ENCODE measurements around the gene KLF7.

Gene KLF7

DNA sequence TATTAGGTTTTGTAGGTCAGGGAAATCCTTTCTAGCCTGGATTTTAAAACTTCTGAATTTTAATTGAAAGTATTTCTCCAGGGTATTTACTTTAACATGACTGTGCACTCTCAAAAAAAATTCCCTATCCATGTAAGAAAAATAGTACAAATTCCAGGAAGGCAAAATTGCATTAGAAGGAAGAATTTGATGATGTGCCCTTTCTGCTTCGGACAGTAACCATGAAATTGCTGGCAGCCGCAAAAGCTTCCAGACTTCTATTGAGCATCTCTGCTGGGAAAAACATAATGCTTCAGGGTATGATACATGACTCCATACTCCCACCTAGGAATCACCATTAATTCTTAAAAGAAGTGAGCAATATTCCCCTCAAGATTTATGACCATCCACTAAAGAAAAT, 17.2 kb upstream of the KLF7 start:
- DNase-seq: no peak
- H3K27me3 ChIP-seq: no peaks in the 10 kb centered on the region
- TF ChIP-seq, protein P1, sequence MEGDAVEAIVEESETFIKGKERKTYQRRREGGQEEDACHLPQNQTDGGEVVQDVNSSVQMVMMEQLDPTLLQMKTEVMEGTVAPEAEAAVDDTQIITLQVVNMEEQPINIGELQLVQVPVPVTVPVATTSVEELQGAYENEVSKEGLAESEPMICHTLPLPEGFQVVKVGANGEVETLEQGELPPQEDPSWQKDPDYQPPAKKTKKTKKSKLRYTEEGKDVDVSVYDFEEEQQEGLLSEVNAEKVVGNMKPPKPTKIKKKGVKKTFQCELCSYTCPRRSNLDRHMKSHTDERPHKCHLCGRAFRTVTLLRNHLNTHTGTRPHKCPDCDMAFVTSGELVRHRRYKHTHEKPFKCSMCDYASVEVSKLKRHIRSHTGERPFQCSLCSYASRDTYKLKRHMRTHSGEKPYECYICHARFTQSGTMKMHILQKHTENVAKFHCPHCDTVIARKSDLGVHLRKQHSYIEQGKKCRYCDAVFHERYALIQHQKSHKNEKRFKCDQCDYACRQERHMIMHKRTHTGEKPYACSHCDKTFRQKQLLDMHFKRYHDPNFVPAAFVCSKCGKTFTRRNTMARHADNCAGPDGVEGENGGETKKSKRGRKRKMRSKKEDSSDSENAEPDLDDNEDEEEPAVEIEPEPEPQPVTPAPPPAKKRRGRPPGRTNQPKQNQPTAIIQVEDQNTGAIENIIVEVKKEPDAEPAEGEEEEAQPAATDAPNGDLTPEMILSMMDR (IDR thresholded peaks at IDR 0.05): no peak
- H3K27ac ChIP-seq: no peak overlapping the region
- intact Hi-C loops (cut with DNase I; ENCODE audit: low total_unique reads): no loop called here
- H3K4me1 ChIP-seq: peaks cover 0 to 6% (median 0%) of the 10 kb centered on the region in 4 donors
- no peak overlapping the region for H3K4me3 ChIP-seq
- no peaks in the 10 kb centered on the region for H3K9me3 ChIP-seq
- H3K36me3 ChIP-seq: no peaks in the 10 kb centered on the region

DNA sequence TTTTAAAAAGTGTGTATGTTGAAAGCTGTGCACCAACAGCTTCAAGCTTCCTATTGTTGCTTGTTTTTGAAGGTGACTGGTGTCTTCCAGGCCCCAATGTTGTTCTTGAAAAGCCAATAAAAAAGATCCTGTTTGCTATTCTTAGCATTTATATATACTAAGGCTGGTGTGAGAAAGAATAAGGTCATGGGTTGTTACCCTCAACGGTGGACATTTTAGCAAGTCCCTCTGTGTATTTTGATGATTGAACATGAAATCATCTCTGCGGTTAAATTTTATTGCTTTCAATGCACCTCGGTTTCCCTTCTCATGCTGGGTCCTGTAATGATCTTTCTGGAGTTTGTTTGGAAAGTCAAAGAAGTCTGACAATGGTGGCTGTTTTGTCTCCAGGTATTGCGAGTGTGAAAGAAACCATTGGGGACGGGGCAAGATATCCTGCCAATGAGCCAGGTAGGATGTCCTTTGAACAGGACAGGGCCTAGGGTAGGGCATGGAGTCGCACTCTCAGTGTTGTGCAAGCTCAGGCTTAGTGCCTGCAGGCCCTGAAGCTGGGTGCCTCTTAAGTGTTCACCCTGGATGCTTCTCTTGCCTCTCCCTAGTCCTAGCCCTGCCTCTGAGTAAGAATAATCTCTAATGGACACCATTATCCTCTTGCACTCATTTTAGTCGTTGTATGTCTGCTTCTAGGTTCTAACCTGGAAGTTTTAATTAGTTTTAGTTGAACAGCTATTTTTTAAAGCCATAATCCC, 16.0 kb upstream of the KLF7 start:
- peaks cover 0 to 6% (median 0%) of the 10 kb centered on the region in 4 donors for H3K4me1 ChIP-seq
- intact Hi-C loops (cut with DNase I; ENCODE audit: low total_unique reads): no loop called here
- no peak overlapping the region for H3K27ac ChIP-seq
- TF ChIP-seq, protein P1 (IDR thresholded peaks at IDR 0.05): no peak
- H3K9me3 ChIP-seq: no peaks in the 10 kb centered on the region
- no peak for DNase-seq
- H3K4me3 ChIP-seq: no peak overlapping the region
- H3K36me3 ChIP-seq: no peaks in the 10 kb centered on the region
- no peaks in the 10 kb centered on the region for H3K27me3 ChIP-seq

DNA sequence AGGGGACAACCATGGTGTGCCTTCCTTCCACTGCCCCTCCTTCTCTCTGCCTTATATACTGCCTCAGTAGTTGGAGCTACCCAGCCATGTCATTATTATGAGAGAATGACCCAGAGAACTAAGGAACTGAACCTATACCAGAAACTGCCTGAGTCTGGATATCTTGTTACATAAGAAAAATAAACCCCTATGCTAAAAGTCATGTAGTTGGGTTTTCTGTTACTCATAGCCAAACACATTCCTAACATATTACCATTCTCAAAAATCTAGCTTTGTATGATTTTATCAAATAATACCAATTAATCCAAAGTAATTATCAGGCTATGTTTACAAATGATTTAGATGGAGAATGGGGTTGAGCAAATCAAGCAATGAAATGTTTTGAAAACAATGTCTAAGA, 15.0 kb upstream of the KLF7 start:
- Histone ChIP-seq H3K36me3 (no peaks in the 10 kb centered on the region), H3K27ac (no peak overlapping the region), H3K9me3 (no peaks in the 10 kb centered on the region), H3K4me1 (peaks cover 0 to 6% (median 0%) of the 10 kb centered on the region in 4 donors), H3K4me3 (no peak overlapping the region), H3K27me3 (no peaks in the 10 kb centered on the region)
- TF ChIP-seq, protein P1 (IDR thresholded peaks at IDR 0.05): no peak
- intact Hi-C loops (cut with DNase I; ENCODE audit: low total_unique reads): no loop called here
- no peak for DNase-seq

DNA sequence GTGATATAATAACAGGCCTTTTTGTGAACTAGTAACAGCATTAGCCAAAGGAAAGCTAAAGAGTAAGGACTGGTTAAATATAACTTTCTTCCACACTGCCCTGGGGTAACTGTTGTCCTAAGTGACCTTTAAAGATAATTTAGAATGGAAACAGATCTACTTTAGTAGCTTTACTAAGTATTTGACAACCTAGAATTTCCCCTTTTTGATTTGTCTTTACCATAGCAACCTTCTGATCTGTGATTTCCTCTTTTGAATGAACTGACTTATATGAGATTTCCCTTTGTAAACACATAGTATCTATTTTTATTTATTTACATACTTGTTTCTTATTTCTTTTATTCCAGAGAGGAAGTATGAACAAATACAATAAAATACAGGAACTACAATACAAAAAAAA, 10.5 kb upstream of the KLF7 start:
- H3K27me3 ChIP-seq: no peaks in the 10 kb centered on the region
- H3K4me1 ChIP-seq: no peaks in the 10 kb centered on the region
- intact Hi-C loops (cut with DNase I; ENCODE audit: low total_unique reads): no loop called here
- H3K9me3 ChIP-seq: no peaks in the 10 kb centered on the region
- no peaks in the 10 kb centered on the region for H3K36me3 ChIP-seq
- H3K27ac ChIP-seq: no peak overlapping the region
- no peak for DNase-seq
- TF ChIP-seq, protein P1 (IDR thresholded peaks at IDR 0.05): no peak
- H3K4me3 ChIP-seq: no peak overlapping the region

DNA sequence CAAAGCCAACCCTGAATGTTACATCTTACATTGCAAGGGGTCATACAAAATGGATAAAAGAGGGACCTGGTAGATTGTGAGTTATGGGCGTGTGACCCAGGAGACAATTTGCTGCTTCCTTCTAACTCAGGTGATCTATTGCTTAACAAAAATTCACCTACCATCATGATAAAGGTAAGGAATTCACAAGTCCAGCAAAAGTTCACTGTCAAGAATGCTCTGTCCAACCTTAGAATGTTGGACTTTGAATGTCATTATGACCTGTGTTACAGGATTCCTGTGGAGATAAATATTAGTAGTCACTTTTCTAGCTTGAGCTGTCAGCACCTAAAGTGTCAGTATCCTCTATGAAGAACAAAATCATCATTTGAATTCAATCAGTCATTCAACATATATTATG, 7.9 kb upstream of the KLF7 start:
- H3K4me1 ChIP-seq: peaks cover 0 to 6% (median 0%) of the 10 kb centered on the region in 4 donors
- H3K27me3 ChIP-seq: no peaks in the 10 kb centered on the region
- H3K9me3 ChIP-seq: no peaks in the 10 kb centered on the region
- H3K27ac ChIP-seq: no peak overlapping the region
- H3K36me3 ChIP-seq: no peaks in the 10 kb centered on the region
- intact Hi-C loops (cut with DNase I; ENCODE audit: low total_unique reads): loop anchor here (5.0 kb wide), 1 partner anchor 54 kb away; no protein-coding TSS in a partner anchor
- DNase-seq: no peak
- H3K4me3 ChIP-seq: no peak overlapping the region
- TF ChIP-seq, protein P1 (IDR thresholded peaks at IDR 0.05): no peak
